Stimulated activated naive B cell treated with anti-CD40 and anti-IgM and Interleukin-4, amounts not matched to agents 10 μg/mL and 1 μg/mL and 100 μg/mL, for 72 hours (primary cell): ENCODE results near the gene OSER1.
"Not testable (repeated sequence)": the region's sequence is repeated elsewhere in the genome, so short reads cannot be mapped to it uniquely, and the experiment has no call there.

Source experiments
- ATAC-seq, 2 donors: fragments of 150-1000 bp; cut with Tn5 transposase; replicated peaks; 2 replicates each; pipeline ENCODE4 v1.10.0; 2021; ENCODE audit warnings: moderate library complexity in 1 of 2
- DNase-seq: peaks from one replicate; pipeline ENCODE4 v3.0.0; 2021
- H3K27ac Mint-ChIP-seq: one replicate; pipeline ENCODE4 v1.8.0; 2022; ENCODE audit warnings: mild to moderate bottlenecking, mixed read lengths
- H3K27me3 Mint-ChIP-seq, 2 donors: one replicate each; pipeline ENCODE4 v1.8.0; 2022; ENCODE audit warnings: mixed read lengths in 2 of 2
- H3K36me3 Mint-ChIP-seq, 2 donors: one replicate each; pipeline ENCODE4 v1.8.0; 2022; ENCODE audit warnings: mixed read lengths in 2 of 2, mild to moderate bottlenecking in 1 of 2
- H3K4me1 Mint-ChIP-seq, 2 donors: one replicate each; pipeline ENCODE4 v1.8.0; 2022; ENCODE audit warnings: mixed read lengths in 2 of 2, mild to moderate bottlenecking in 1 of 2
- H3K4me3 Mint-ChIP-seq, 2 donors: one replicate each; pipeline ENCODE4 v1.8.0; 2022; ENCODE audit warnings: mild to moderate bottlenecking in 2 of 2, mixed read lengths in 2 of 2, moderate library complexity in 1 of 2
- H3K9me3 Mint-ChIP-seq, 2 donors: one replicate each; pipeline ENCODE4 v1.8.0; 2022; ENCODE audit warnings: mixed read lengths in 2 of 2, mild to moderate bottlenecking in 1 of 2

The OSER1 gene

DNA sequence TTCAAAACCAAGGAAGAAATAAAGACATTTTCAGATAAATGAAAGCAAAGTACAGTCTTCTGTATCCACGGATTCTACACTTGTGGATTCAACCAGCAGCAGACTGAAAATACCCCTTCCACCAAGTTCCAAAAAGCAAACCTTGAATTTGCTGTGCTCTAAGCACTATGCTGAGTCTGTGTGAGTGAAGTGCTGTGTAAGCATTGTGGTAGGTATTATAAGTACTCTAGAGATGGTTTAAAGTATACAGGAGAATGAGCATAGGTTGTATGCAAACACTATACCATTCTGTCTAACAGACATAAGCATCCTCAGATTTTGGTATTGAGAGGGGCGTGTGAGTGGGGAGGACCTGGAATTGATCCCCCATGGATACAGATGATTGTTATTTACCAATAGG, 9.6 kb downstream of the OSER1 start:
- peaks cover 12 to 33% of the 10 kb centered on the region in 2 donors for H3K4me1 Mint-ChIP-seq
- no peaks in the 10 kb centered on the region for H3K9me3 Mint-ChIP-seq
- H3K27ac Mint-ChIP-seq: no peak overlapping the region
- H3K36me3 Mint-ChIP-seq: peaks cover 35 to 48% of the 10 kb centered on the region in 2 donors
- H3K27me3 Mint-ChIP-seq: no peaks in the 10 kb centered on the region
- no peak overlapping the region for H3K4me3 Mint-ChIP-seq
- DNase-seq (no peak), ATAC-seq (no peak)

DNA sequence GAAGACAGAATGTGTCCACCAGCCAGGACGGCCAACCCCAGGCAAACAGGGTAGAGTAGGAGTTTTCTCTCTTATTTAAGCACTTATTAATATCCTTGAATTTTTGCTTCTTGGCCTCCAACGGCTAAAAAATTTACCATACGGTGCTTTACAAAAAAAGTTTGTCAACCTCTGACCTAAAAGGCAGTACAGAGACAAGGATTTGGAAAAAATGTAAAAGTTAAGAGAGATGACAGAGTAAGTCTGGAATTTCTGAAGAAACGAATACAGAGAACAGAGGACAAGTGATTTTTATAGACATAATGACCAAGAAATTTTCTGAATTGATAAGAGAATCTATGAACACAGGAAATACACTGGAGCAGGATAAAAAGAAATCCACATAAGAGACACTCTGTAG, 10.2 kb downstream of the OSER1 start:
- H3K4me1 Mint-ChIP-seq: peaks cover 14 to 33% of the 10 kb centered on the region in 2 donors
- ATAC-seq (no peak), DNase-seq (no peak)
- no peaks in the 10 kb centered on the region for H3K9me3 Mint-ChIP-seq
- H3K36me3 Mint-ChIP-seq: peaks cover 35 to 46% of the 10 kb centered on the region in 2 donors
- H3K4me3 Mint-ChIP-seq: no peak overlapping the region
- no peaks in the 10 kb centered on the region for H3K27me3 Mint-ChIP-seq
- no peak overlapping the region for H3K27ac Mint-ChIP-seq

DNA sequence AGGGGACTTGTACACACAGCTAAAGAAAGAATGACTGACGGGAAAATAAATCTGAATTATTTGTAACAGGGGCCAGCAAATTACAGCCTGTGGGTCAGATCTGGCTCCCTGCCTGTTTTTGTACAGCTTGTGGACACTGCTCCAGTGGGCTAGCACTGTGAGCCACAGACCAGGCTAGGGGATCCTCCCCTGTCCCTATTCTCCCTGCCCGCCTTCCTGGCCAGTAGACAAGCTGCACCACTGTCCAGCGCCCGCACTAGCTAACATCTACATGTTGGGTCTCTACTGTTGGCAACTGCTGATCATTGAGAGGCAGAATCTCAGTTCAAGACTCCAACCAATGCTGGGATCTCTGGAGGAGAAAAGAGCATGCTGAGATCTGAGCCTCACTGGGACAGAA, 10.7 kb downstream of the OSER1 start:
- H3K27ac Mint-ChIP-seq: peak overlapping the region; percentile 63
- no peak overlapping the region for H3K4me3 Mint-ChIP-seq
- no peaks in the 10 kb centered on the region for H3K27me3 Mint-ChIP-seq
- peaks cover 35 to 44% of the 10 kb centered on the region in 2 donors for H3K36me3 Mint-ChIP-seq
- ATAC-seq: no peak
- H3K4me1 Mint-ChIP-seq: peaks cover 14 to 32% of the 10 kb centered on the region in 2 donors
- H3K9me3 Mint-ChIP-seq: no peaks in the 10 kb centered on the region
- DNase-seq: no peak

DNA sequence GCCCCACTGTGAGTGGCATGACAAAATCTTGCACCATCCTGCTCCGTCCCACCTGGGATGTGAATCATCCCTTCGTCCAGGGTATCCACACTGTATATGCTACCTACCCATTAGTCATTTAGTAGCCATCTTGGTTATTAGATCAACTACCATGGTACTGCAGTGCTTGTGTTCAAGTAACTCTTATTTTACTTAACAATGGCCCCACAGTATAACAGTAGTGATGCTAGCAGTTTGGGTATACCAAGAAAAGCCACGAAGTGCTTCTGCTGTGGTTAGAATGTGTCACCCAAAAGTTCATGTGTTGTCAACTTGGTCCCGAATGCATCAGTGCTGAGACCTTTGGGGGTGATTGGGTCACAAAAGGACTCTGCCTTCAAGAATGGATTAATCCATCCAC, 11.7 kb downstream of the OSER1 start:
- DNase-seq: no peak
- Mint-ChIP-seq H3K4me3 (no peak overlapping the region), H3K4me1 (peaks cover 13 to 25% of the 10 kb centered on the region in 2 donors), H3K27me3 (no peaks in the 10 kb centered on the region), H3K9me3 (no peaks in the 10 kb centered on the region), H3K27ac (no peak overlapping the region), H3K36me3 (peaks cover 35 to 44% of the 10 kb centered on the region in 2 donors)
- peak; percentile 61 to 76 for ATAC-seq

DNA sequence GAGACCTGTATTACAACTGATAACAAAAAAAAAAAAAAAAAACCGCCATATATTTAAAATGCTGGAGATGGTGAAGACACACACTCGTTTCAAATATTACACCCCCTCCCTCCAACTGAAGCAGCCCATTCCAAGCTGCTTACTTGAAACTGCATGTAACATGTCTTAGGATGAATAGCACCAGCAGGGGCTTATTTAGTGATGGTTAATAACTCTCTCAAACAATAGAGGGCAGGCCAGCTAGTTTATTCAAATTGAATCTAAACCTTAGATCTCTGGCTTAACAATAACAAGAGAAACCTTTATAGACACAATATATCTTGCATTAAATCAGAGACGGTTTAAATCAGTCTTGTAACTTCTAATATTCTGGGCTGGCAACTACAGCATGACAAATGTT, 14.3 kb downstream of the OSER1 start:
- Mint-ChIP-seq H3K27me3 (no peaks in the 10 kb centered on the region), H3K4me1 (peaks cover 9 to 24% of the 10 kb centered on the region in 2 donors), H3K36me3 (peaks cover 23 to 28% of the 10 kb centered on the region in 2 donors), H3K4me3 (no peak overlapping the region), H3K9me3 (no peaks in the 10 kb centered on the region), H3K27ac (no peak overlapping the region)
- no peak for DNase-seq
- ATAC-seq: peak in 1 of 2 donors; percentile 33

DNA sequence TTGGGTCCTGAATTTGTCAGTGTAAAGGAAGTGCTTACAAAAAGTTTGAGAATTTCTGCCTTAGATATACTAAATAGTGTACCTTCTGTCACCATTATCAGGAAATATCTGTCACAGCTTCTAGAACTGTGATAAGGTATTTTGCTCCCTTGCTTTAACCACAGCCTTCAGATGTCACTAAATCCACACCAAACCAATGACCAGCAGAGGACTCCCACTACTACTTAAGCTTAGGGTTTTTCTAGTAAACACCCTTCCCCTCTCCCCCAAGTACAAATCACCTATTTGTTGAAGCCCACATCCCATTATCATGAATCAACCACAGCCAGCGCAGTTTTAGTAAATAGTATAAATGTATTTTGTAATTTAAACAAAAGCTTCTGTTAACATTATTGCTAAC, 15.0 kb downstream of the OSER1 start:
- no peaks in the 10 kb centered on the region for H3K9me3 Mint-ChIP-seq
- DNase-seq: no peak
- no peaks in the 10 kb centered on the region for H3K27me3 Mint-ChIP-seq
- ATAC-seq: no peak
- no peak overlapping the region for H3K4me3 Mint-ChIP-seq
- H3K4me1 Mint-ChIP-seq: peaks cover 9 to 23% of the 10 kb centered on the region in 2 donors
- no peak overlapping the region for H3K27ac Mint-ChIP-seq
- H3K36me3 Mint-ChIP-seq: peaks cover 18 to 23% of the 10 kb centered on the region in 2 donors

DNA sequence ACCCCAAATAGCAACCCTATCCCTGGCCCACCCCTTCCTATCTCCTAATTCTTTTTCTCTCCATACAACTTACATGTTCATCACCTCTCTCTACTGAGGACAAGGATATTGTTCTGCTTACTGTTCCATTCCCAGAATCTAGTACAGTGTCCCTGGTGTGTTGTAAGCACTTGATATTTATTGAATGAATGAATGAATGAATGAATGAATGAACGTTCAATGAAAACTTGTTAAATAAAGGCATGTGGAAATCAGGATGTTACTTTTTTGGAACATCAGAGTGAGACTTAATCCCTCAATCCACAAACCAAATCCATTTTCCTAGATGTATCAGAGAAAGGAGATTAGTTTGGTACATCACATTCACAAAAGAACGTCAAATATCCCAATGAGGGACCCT, 16.8 kb downstream of the OSER1 start:
- ATAC-seq (no peak), DNase-seq (no peak)
- no peaks in the 10 kb centered on the region for H3K9me3 Mint-ChIP-seq
- H3K4me3 Mint-ChIP-seq: no peak overlapping the region
- H3K27me3 Mint-ChIP-seq: no peaks in the 10 kb centered on the region
- H3K36me3 Mint-ChIP-seq: peaks cover 7 to 8% of the 10 kb centered on the region in 2 donors
- H3K27ac Mint-ChIP-seq: no peak overlapping the region
- peaks cover 5 to 10% of the 10 kb centered on the region in 2 donors for H3K4me1 Mint-ChIP-seq

DNA sequence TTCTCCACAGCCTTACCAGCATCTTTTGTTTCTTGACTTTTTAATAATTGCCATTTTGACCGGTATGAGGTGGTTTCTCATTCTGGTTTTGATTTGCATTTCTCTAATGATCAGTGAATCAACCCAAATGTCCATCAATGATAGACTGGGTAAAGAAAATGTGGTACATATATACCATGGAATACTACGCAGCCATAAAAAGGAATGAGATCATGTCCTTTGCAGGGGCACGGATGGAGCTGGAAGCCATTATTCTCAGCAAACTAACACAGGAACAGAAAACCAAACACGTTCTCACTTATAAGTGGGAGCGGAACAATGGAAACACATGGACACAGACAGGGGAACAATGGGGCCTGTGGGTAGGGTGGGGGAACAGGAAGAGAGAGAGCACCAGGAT, 18.9 kb downstream of the OSER1 start:
- H3K4me3 Mint-ChIP-seq, H3K9me3 Mint-ChIP-seq, DNase-seq, H3K36me3 Mint-ChIP-seq, ATAC-seq, H3K27ac Mint-ChIP-seq: not testable (repeated sequence)
- peaks cover 10 to 14% of the 10 kb centered on the region in 2 donors for H3K27me3 Mint-ChIP-seq
- H3K4me1 Mint-ChIP-seq: peaks cover 20 to 30% of the 10 kb centered on the region in 2 donors

DNA sequence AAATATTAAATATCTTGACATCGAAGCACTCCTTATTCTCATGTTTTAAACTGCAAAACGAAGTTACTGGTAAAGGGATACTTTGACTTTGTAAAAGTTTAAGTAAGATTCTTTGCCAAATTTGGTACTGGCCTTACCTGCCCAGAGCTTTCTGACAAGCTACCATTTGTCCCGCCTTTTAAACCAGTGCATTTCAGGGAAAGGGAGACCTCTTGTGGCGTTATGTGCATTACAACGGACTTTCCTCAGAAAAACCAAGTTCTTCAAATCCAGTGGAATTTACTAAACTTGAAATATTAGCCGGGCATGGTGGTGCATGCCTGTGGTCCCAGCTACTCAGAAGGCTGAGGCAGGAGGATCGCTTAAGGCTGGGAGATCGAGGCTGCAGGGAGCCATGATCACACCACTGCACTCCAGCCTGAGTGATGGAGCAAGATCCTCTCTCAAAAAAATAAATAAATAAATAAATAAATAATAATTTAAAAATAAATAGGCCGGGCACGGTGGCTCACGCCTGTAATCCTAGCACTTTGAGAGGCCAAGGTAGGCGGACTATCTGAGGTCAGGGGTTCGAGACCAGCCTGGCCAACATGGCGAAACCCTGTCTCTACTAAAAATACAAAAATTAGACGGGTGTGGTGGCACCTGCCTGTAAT, 20.2 kb downstream of the OSER1 start:
- DNase-seq: peak; percentile 24
- ATAC-seq: peak; percentile 49 to 53
- not testable (repeated sequence) for H3K4me3 Mint-ChIP-seq, H3K27ac Mint-ChIP-seq, H3K9me3 Mint-ChIP-seq, H3K36me3 Mint-ChIP-seq
- H3K27me3 Mint-ChIP-seq: peaks cover 22 to 23% of the 10 kb centered on the region in 2 donors
- H3K4me1 Mint-ChIP-seq: peaks cover 20 to 33% of the 10 kb centered on the region in 2 donors

DNA sequence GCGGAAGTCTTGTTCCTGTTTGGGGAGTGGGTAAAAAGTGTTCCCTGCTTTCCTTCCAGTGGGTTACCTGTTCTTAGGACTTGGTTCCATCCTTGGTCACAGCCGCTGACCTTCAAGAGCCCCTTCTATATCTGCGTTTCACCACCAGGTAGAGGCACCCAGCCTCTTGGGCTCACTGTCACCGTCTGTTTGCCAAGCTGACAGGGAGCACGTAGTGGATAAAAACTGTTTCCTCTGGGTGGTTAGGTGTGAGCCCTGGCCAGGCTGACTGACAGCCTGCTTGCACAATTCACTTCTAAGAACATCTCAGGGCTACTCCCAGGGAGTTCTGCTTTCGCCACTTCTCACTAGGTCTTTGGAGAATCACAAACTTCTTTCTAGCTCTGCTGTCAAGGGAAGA, 21.8 kb downstream of the OSER1 start:
- Mint-ChIP-seq H3K4me1 (peaks cover 20 to 32% of the 10 kb centered on the region in 2 donors), H3K9me3 (no peaks in the 10 kb centered on the region), H3K27ac (no peak overlapping the region), H3K27me3 (peaks cover 30 to 31% of the 10 kb centered on the region in 2 donors), H3K4me3 (no peak overlapping the region), H3K36me3 (peaks cover 0 to 4% of the 10 kb centered on the region in 2 donors)
- ATAC-seq: no peak
- DNase-seq: no peak

DNA sequence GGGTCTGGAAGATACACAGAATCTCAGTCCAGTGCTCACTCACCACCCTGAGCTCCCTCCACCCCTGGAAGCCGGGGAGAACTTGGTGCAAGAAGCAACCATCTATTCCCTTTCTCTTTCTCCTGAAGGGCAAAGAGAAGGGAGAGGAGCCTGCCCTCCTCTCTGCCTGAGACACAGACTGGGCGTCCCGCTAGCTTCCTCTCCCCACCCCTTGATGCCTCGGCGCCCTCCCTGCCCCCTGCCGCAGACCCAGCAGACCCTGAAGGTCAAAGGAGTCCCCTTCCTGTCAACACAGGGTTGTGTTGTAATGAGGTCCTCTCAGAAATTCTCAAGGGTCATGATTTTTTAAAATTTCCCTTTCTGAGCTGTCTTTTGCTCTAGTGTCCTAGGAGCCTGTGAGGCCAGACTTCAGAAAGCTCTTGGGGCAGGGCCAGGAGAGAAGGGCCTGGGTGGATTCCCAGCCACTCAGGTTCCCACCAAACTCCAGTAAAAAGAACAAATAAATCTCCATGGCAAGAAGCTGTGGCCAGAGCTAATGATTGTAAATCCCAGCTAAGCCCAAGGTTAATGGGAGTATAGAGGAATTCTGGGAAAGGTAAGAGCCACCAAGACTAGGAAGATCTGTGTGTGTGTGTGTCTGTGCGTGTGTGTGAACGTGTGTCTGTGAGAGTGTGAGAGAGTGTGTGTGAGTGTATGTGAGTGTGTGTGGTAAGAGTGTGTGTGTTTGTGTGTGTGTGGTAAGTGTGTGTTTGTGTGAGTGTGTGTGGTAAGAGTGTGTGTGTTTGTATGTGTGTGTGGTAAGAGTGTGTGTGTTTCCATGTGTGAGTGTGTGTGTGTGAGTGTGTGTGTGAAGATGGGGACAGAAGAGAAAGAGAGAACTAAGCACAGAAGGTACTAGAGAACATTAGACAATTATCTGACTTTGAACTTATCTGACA, 22.5 kb downstream of the OSER1 start:
- peak overlapping the region; percentile 74 to 78 for H3K4me3 Mint-ChIP-seq
- H3K27me3 Mint-ChIP-seq: peaks cover 31 to 37% of the 10 kb centered on the region in 2 donors
- H3K9me3 Mint-ChIP-seq: no peaks in the 10 kb centered on the region
- H3K27ac Mint-ChIP-seq: no peak overlapping the region
- peak; percentile 82 to 86 for ATAC-seq
- H3K4me1 Mint-ChIP-seq: peaks cover 18 to 28% of the 10 kb centered on the region in 2 donors
- H3K36me3 Mint-ChIP-seq: peaks cover 0 to 4% of the 10 kb centered on the region in 2 donors
- no peak for DNase-seq

DNA sequence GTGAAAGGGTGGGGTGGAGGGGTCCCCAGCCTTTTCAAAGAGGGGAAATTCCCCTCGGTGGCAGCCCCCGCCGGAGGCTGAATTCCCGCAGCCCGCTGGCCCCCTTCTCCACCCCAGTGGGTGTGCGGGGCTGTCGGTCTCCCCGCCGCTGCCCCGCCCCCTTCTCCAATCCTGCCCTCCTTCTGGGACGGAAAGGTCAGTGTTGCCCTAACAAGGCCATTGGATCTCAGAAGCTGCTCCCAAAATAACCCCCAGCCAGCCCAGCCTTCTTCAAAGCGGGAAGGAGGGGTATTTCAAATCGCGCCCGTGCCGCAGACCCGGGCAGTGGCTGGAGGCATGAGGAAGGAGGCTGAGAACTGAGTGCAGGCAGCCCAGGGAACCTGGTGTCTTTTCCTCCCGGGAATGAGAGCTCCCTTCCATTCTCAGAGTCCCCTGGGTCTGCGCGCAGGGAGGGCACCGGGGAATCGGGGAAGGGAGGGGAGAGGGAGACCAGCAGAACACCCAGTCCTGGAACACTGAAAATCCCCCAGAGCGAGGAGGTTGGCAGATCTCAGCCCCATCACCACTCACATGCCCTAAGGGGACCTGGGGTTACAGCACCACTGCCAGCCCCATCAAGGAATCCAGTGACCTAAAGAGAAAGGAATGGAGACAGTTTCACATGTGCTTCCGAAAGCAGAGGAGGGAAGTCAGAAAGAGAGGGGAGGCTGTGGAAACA, 23.4 kb downstream of the OSER1 start, which contains the start of gene JPH2:
Gene JPH2, minus strand, starts transcription at position 135 of the 718 bp plus-strand sequence. CDS start 483 bp downstream, outside the sequence.
- Mint-ChIP-seq H3K36me3 (peaks cover 0 to 4% of the 10 kb centered on the region in 2 donors), H3K4me1 (peaks cover 18 to 24% of the 10 kb centered on the region in 2 donors), H3K9me3 (no peaks in the 10 kb centered on the region), H3K27ac (no peak within 1 kb of the TSS), H3K4me3 (peak within 1 kb of the TSS; percentile 74 to 78), H3K27me3 (peaks cover 39 to 45% of the 10 kb centered on the region in 2 donors)
- no peak for DNase-seq
- peak; percentile 53 to 56 for ATAC-seq

DNA sequence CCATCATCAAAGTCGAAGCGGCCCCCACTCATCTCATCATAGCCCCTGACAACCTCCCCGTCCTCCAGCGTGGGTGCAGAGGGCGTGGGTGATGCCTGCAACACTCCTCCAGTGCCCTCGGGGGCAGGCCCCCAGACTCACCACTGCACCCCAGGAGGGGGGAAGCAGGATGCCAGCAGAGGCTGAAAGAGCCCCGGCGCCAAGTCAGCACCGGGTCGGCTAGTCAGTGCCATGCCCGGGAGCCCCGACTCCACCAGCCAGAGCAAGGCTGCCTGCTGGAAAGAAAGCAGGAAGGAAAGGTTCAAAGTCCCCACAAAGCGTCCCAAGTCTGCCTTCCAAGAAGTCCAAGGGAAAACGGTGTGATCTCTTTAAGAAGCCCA, 23.9 kb downstream of the OSER1 start:
- H3K36me3 Mint-ChIP-seq: peaks cover 0 to 4% of the 10 kb centered on the region in 2 donors
- H3K4me3 Mint-ChIP-seq: peak overlapping the region; percentile 34 to 78
- peaks cover 18 to 23% of the 10 kb centered on the region in 2 donors for H3K4me1 Mint-ChIP-seq
- H3K9me3 Mint-ChIP-seq: no peaks in the 10 kb centered on the region
- ATAC-seq (no peak), DNase-seq (no peak)
- H3K27ac Mint-ChIP-seq: no peak overlapping the region
- H3K27me3 Mint-ChIP-seq: peaks cover 42 to 51% of the 10 kb centered on the region in 2 donors

DNA sequence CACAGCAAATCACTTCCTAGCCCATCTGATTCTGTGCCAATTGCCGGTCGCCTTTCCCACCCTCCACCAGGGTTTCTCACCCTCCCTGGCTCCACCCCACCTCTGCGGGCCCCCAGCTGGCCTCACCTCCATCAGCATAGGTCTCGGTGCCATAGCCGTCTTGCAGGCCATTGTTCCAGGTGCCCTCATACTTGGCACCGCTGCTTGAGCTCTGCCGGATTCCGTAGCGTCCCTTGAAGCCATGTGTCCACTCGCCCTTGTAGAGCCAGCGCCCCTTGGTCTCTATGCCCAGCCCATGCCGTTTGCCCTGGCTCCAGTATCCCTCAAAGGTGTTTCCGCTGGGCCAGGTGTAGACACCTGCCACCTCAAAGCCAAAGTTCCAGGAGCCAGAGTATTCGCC, 24.4 kb downstream of the OSER1 start:
- H3K4me1 Mint-ChIP-seq: peaks cover 18 to 23% of the 10 kb centered on the region in 2 donors

More for the DNA sequence above, 24.4 kb downstream of the OSER1 start:
- no peaks in the 10 kb centered on the region for H3K9me3 Mint-ChIP-seq
- H3K36me3 Mint-ChIP-seq: peaks cover 0 to 4% of the 10 kb centered on the region in 2 donors
- H3K27ac Mint-ChIP-seq: no peak overlapping the region
- no peak overlapping the region for H3K4me3 Mint-ChIP-seq
- ATAC-seq: no peak
- H3K27me3 Mint-ChIP-seq: peaks cover 46 to 55% of the 10 kb centered on the region in 2 donors
- no peak for DNase-seq
